Lower leg skin (tissue), 4 donors: Measurements from ENCODE around the gene NTRK3. TPM values are rescaled to one million over a fixed set of nuclear protein-coding genes. Genes with fewer than 3 reads are reported as not detected.
A peak's percentile ranks its signal among the peaks of the same experiment; 100 is the strongest.
"Not testable (repeated sequence)": the region's sequence is repeated elsewhere in the genome, so short reads cannot be mapped to it uniquely, and the experiment has no call there.

Source experiments
- DNase-seq, 2 donors: peaks; one replicate each; pipeline ENCODE4 v3.0.0-alpha.2; 2019; ENCODE audit warnings: low spot score in 2 of 2
- H3K4me3 ChIP-seq: fragments of 200-600 bp; sonication (generic); 2 replicates; pipeline ENCODE4 v1.5.1; 2017; ENCODE audit warnings: mild to moderate bottlenecking, low read depth; ENCODE audit not compliant: poor library complexity, severe bottlenecking
- POLR2A ChIP-seq, 2 donors: fragments of 450-650 bp; IDR thresholded peaks; one replicate each; pipeline ENCODE4 v1.6.1; 2016 to 2017; ENCODE audit warnings: antibody characterized with exemption in 2 of 2, mild to moderate bottlenecking in 1 of 2, moderate library complexity in 1 of 2
- WGBS, 2 donors: methylation state at CpG; one replicate each; pipeline ENCODE4 v1.1.5; 2018; 5-methylcytosine and 5-hydroxymethylcytosine counted together
- intact Hi-C: fragments of 100-400 bp; cut with DNase I; formaldehyde crosslinking; loops from one replicate; pipeline ENCODE4 v1.15.0; 2023; ENCODE audit warnings: low total_unique reads
- total RNA-seq, 4 donors: library from RNA; depleted of rRNA; stranded (reverse); fragments of >200 nt; gene quantifications; one replicate each; pipeline ENCODE4 v1.1.0, GENCODE V29; 2016
- TF ChIP-seq, protein P1 (sequence below), 3 donors: fragments of 450-650 bp; IDR thresholded peaks; one replicate each; pipeline ENCODE4 v1.5.1; 2016; ENCODE audit warnings: antibody characterized with exemption in 3 of 3, mild to moderate bottlenecking in 3 of 3, moderate library complexity in 2 of 3

The NTRK3 gene
- total RNA-seq, 4 donors from 2014 or later: 0.97 to 5.4 (median 4.4) TPM

- DNase-seq: no peak
- intact Hi-C loops: no loop called here
- no peak overlapping the region for H3K4me3 ChIP-seq
- no peak for TF ChIP-seq POLR2A (IDR thresholded peaks at IDR 0.05)
- TF ChIP-seq, protein P1, sequence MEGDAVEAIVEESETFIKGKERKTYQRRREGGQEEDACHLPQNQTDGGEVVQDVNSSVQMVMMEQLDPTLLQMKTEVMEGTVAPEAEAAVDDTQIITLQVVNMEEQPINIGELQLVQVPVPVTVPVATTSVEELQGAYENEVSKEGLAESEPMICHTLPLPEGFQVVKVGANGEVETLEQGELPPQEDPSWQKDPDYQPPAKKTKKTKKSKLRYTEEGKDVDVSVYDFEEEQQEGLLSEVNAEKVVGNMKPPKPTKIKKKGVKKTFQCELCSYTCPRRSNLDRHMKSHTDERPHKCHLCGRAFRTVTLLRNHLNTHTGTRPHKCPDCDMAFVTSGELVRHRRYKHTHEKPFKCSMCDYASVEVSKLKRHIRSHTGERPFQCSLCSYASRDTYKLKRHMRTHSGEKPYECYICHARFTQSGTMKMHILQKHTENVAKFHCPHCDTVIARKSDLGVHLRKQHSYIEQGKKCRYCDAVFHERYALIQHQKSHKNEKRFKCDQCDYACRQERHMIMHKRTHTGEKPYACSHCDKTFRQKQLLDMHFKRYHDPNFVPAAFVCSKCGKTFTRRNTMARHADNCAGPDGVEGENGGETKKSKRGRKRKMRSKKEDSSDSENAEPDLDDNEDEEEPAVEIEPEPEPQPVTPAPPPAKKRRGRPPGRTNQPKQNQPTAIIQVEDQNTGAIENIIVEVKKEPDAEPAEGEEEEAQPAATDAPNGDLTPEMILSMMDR (IDR thresholded peaks at IDR 0.05): no peak
- 93 to 98% methylated on average over 3 of the region's 3 CpGs for WGBS, 2 donors
Observed at GRCh38 chr15:87843312-87843711, 413.2 kb downstream of the NTRK3 start.

GRCh38 chr15:87841426-87841998, 415.0 kb downstream of the NTRK3 start:
- TF ChIP-seq, protein P1 (IDR thresholded peaks at IDR 0.05): no peak
- no peak for TF ChIP-seq POLR2A (IDR thresholded peaks at IDR 0.05)
- intact Hi-C loops: no loop called here
- DNase-seq: no peak
- H3K4me3 ChIP-seq: no peak overlapping the region
- 67 to 71% methylated on average over 1 of the region's 1 CpG for WGBS, 2 donors

DNA sequence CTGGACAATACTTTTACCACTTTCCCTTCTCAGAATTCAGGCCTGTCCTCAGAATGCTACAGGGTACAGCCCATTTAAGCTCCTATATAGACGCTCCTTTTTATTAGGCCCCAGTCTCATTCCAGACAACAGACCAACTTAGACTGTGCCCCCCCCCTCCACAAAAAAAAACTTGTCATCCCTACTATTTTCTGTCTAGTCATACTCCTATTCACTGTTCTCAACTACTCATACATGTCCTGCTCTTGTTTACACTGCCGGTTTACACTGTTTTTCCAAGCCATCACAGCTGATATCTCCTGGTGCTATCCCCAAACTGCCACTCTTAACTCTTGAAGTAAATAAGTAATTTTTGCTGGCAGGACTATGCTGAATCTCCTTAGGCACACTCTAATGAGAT, 420.7 kb downstream of the NTRK3 start:
- intact Hi-C loops, H3K4me3 ChIP-seq, DNase-seq: not testable (repeated sequence)
- 98 to 100% methylated on average over 2 of the region's 2 CpGs for WGBS, 2 donors

DNA sequence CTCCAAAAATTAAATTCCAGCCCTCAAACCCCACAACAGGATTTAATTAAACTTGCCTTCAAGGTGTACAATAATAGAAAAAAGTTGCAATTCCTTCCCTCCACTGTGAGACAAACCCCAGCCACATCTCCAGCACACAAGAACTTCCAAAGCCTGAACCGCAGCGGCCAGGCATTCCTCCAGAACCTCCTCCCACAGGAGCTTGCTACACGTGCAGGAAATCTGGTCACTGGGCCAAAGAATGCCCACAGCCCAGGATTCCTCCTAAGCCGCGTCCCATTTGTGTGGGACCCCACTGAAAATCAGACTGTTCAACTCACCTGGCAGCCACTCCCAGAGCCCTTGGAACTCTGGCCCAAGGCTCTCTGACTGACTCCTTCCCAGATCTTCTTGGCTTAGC, 423.2 kb downstream of the NTRK3 start:
- H3K4me3 ChIP-seq, DNase-seq, intact Hi-C loops: not testable (repeated sequence)
- WGBS, 2 donors: 70 to 77% methylated on average over 5 of the region's 5 CpGs

DNA sequence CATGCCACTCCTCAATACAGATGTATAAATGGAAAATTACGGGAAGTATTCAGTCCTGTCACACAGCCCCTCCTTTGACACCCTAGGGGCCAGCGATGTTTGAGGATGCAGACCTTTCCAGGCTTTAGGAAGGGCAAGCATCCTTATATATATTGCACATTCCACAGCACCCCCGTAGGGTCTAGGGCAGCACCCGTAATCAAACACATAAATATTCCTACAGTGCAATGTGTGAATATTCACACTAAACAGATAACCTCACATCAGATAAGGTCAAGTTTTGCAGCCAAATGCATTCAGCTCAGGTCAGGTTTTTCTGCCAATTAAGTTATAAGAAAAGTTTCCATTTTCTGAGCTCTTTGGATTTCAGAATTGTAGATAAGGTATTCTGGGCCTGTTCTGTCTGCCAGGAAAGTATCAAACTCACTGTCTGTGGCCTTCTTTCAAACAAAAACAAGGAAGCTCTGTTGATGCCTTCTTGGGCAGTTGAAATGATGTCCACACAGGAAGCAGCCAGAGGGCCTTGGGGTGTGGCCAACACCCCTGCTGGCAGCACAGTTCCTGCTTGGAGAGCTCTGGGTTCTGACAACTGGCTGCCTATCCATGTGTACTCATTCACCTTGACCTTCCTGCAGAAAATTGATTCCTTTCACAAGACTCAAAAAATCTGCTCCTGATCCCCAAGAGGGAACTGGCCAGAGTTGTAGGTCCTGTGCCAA, 427.0 kb downstream of the NTRK3 start:
- TF ChIP-seq POLR2A (IDR thresholded peaks at IDR 0.05): no peak
- TF ChIP-seq, protein P1 (IDR thresholded peaks at IDR 0.05): no peak
- no peak overlapping the region for H3K4me3 ChIP-seq
- peak in 1 of 2 donors; percentile 20 for DNase-seq
- WGBS, 2 donors: 77 to 87% methylated on average over 4 of the region's 4 CpGs
- intact Hi-C loops: no loop called here

- TF ChIP-seq, protein P1 (IDR thresholded peaks at IDR 0.05): no peak
- TF ChIP-seq POLR2A (IDR thresholded peaks at IDR 0.05): no peak
- DNase-seq: no peak
- no peak overlapping the region for H3K4me3 ChIP-seq
- intact Hi-C loops: no loop called here
- WGBS, 2 donors: 79 to 83% methylated on average over 3 of the region's 3 CpGs
Observed at GRCh38 chr15:87828608-87829007, 427.9 kb downstream of the NTRK3 start.

GRCh38 chr15:87827131-87827530, 429.4 kb downstream of the NTRK3 start:
- H3K4me3 ChIP-seq: no peak overlapping the region
- 82% methylated on average over 3 of the region's 3 CpGs for WGBS, 2 donors
- intact Hi-C loops: no loop called here
- no peak for TF ChIP-seq POLR2A (IDR thresholded peaks at IDR 0.05)
- DNase-seq: no peak
